GM21737 (cell line): ENCODE measurements around the gene ITPR1.

Experiments
- ATAC-seq: cut with Tn5 transposase; IDR thresholded peaks from one replicate; pipeline ENCODE4 v1.9.1; 2021; ENCODE audit warnings: mild to moderate bottlenecking, moderate library complexity; ENCODE audit not compliant: unreplicated experiment

The ITPR1 gene

GRCh38 chr3:4820296-4821121 lies 327.4 kb downstream of the ITPR1 start:
- no peak for ATAC-seq

GRCh38 chr3:4821338-4821737 lies 328.2 kb downstream of the ITPR1 start:
- ATAC-seq, result no peak

- no peak for ATAC-seq
Observed at GRCh38 chr3:4821975-4822374, 328.8 kb downstream of the ITPR1 start.

- ATAC-seq, result no peak
Observed at GRCh38 chr3:4822568-4822967, 329.4 kb downstream of the ITPR1 start.

- ATAC-seq, result no peak
Observed at GRCh38 chr3:4823385-4823784, 330.2 kb downstream of the ITPR1 start.

GRCh38 chr3:4823986-4824925 lies 331.1 kb downstream of the ITPR1 start:
- no peak for ATAC-seq

- no peak for ATAC-seq
Observed at GRCh38 chr3:4824926-4825325, 331.8 kb downstream of the ITPR1 start.

- no peak for ATAC-seq
Observed at GRCh38 chr3:4825436-4826236, 332.5 kb downstream of the ITPR1 start.

- no peak for ATAC-seq
Observed at GRCh38 chr3:4826237-4827100, 333.3 kb downstream of the ITPR1 start.

- no peak for ATAC-seq
Observed at GRCh38 chr3:4827767-4828166, 334.6 kb downstream of the ITPR1 start.

- ATAC-seq, result no peak
Observed at GRCh38 chr3:4828279-4829030, 335.3 kb downstream of the ITPR1 start.

- no peak for ATAC-seq
Observed at GRCh38 chr3:4829031-4829394, 335.9 kb downstream of the ITPR1 start.

- no peak for ATAC-seq
Observed at GRCh38 chr3:4830586-4830914, 337.4 kb downstream of the ITPR1 start.

- ATAC-seq, result peak; percentile 22
Observed at GRCh38 chr3:4831580-4831950, 338.4 kb downstream of the ITPR1 start.

GRCh38 chr3:4833471-4833870 lies 340.3 kb downstream of the ITPR1 start:
- no peak for ATAC-seq

- ATAC-seq, result peak; percentile 37
Observed at GRCh38 chr3:4834403-4834866, 341.3 kb downstream of the ITPR1 start.

- ATAC-seq, result no peak
Observed at GRCh38 chr3:4835616-4836043, 342.5 kb downstream of the ITPR1 start.

GRCh38 chr3:4836516-4836915 lies 343.4 kb downstream of the ITPR1 start:
- ATAC-seq, result no peak

GRCh38 chr3:4837374-4837930 lies 344.3 kb downstream of the ITPR1 start:
- ATAC-seq, result no peak
